K562 (cell line): Measurements from ENCODE around the gene CHST1.

Experiments used
- CEBPB ChIP-seq: fragments of 450-650 bp; IDR thresholded peaks from 2 replicates; pipeline ENCODE4 v1.6.1; 2016; ENCODE audit warnings: missing genetic modification characterization, missing compliant biosample characterization
- CHD4 ChIP-seq: fragments of 200-600 bp; sonication (generic); IDR thresholded peaks from 3 replicates; pipeline ENCODE4 v1.6.1; 2012; ENCODE audit warnings: low read depth, mild to moderate bottlenecking, mixed read lengths, low read length, inconsistent platforms; ENCODE audit not compliant: insufficient read depth, insufficient replicate concordance, poor library complexity, severe bottlenecking
- FOSL1 ChIP-seq: fragments of 200-800 bp; sonication (Bioruptor generic); conservative IDR thresholded peaks from 2 replicates; pipeline ENCODE4 v1.6.1; 2016; ENCODE audit warnings: missing genetic modification characterization, missing compliant biosample characterization
- NR1H2 ChIP-seq: sonication (generic); formaldehyde crosslinking; IDR thresholded peaks from 2 replicates; pipeline ENCODE4 v1.4.0; 2020; ENCODE audit warnings: mild to moderate bottlenecking, missing genetic modification reagents
- POLR2AphosphoS5 ChIP-seq: IDR thresholded peaks from 2 replicates; pipeline ENCODE4 v1.6.1; 2011; ENCODE audit warnings: mild to moderate bottlenecking, low read depth, low read length, moderate library complexity; ENCODE audit not compliant: control insufficient read depth, insufficient read depth
- ZFX ChIP-seq: sonication (generic); formaldehyde crosslinking; IDR thresholded peaks from 2 replicates; pipeline ENCODE4 v1.8.0; 2022; ENCODE audit warnings: mild to moderate bottlenecking, missing genetic modification reagents, moderate library complexity
- TF ChIP-seq, protein P1 (sequence below), 3 experiments: IDR thresholded peaks in 2 of 3; conservative IDR thresholded peaks in 1 of 3; 2 replicates each; pipeline ENCODE4 v1.5.1; 2011 to 2012; ENCODE audit warnings: low read length in 3 of 3, mild to moderate bottlenecking in 3 of 3, control low read depth in 2 of 3, improper control_type of control experiment in 1 of 3, inconsistent platforms in 1 of 3, low read depth in 1 of 3, mixed read lengths in 1 of 3, moderate library complexity in 1 of 3; ENCODE audit not compliant: insufficient read depth in 2 of 3
- TF ChIP-seq, protein P2 (sequence below), 2 experiments: fragments of 450-650 bp in 1 of 2; IDR thresholded peaks; 2 replicates each; pipeline ENCODE4 v1.6.1; 2011 to 2017; ENCODE audit warnings: low read depth in 2 of 2, antibody characterized with exemption in 1 of 2, borderline replicate concordance in 1 of 2, low read length in 1 of 2, mild to moderate bottlenecking in 1 of 2, mixed read lengths in 1 of 2; ENCODE audit not compliant: control insufficient read depth in 1 of 2

DNA sequence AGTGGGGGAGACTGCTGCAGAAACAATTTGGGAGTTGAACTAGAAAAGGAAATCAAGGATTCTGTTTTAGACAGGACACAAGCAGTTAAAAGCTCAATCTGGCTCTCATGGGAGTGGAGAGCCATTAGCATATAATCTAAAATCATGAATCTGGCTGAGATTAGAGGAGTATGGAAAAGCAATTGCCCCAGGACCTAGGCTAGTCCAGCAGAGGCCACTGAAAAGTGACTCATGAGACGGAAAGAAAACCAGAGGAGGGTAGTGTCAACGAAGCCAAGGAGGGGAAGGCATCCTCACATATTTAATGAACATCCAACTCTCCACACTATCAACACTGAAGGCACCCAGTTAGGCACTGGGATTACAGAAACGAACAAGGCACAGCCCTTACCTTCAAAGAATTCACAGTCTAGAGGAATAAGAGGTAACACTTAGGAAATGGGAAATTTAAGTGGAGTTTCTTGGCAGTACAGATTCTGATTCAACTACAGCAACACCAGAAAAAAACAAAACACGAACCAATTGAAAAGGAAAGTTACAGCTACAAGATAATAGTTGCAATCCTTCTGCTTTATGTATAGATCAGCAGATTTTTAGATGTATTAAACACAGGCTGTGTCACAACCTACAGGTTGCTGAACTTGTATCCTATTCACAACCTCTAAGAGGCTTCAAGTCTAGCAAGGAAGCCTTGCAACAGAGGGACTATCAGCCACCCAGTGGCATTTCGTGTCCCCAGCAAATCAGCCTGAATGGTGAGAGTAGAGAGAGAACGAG is 43.7 kb upstream of the CHST1 start:
- TF ChIP-seq FOSL1 (no peak), CEBPB (tag) (no peak), POLR2AphosphoS5 (no peak), ZFX (CRISPR knock-in tag) (no peak), NR1H2 (no peak), CHD4 (no peak)
- TF ChIP-seq, protein P1, sequence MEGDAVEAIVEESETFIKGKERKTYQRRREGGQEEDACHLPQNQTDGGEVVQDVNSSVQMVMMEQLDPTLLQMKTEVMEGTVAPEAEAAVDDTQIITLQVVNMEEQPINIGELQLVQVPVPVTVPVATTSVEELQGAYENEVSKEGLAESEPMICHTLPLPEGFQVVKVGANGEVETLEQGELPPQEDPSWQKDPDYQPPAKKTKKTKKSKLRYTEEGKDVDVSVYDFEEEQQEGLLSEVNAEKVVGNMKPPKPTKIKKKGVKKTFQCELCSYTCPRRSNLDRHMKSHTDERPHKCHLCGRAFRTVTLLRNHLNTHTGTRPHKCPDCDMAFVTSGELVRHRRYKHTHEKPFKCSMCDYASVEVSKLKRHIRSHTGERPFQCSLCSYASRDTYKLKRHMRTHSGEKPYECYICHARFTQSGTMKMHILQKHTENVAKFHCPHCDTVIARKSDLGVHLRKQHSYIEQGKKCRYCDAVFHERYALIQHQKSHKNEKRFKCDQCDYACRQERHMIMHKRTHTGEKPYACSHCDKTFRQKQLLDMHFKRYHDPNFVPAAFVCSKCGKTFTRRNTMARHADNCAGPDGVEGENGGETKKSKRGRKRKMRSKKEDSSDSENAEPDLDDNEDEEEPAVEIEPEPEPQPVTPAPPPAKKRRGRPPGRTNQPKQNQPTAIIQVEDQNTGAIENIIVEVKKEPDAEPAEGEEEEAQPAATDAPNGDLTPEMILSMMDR (IDR thresholded peaks at IDR 0.05 in 2 of 3, conservative IDR thresholded peaks at IDR 0.05 in 1 of 3; ENCODE audit: insufficient read depth in 2 of 3, low read depth in 1 of 3, low read length in 3 of 3) = no peak
- TF ChIP-seq, protein P2, sequence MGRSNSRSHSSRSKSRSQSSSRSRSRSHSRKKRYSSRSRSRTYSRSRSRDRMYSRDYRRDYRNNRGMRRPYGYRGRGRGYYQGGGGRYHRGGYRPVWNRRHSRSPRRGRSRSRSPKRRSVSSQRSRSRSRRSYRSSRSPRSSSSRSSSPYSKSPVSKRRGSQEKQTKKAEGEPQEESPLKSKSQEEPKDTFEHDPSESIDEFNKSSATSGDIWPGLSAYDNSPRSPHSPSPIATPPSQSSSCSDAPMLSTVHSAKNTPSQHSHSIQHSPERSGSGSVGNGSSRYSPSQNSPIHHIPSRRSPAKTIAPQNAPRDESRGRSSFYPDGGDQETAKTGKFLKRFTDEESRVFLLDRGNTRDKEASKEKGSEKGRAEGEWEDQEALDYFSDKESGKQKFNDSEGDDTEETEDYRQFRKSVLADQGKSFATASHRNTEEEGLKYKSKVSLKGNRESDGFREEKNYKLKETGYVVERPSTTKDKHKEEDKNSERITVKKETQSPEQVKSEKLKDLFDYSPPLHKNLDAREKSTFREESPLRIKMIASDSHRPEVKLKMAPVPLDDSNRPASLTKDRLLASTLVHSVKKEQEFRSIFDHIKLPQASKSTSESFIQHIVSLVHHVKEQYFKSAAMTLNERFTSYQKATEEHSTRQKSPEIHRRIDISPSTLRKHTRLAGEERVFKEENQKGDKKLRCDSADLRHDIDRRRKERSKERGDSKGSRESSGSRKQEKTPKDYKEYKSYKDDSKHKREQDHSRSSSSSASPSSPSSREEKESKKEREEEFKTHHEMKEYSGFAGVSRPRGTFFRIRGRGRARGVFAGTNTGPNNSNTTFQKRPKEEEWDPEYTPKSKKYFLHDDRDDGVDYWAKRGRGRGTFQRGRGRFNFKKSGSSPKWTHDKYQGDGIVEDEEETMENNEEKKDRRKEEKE (IDR thresholded peaks at IDR 0.05; ENCODE audit: borderline replicate concordance in 1 of 2, control insufficient read depth in 1 of 2, low read depth in 2 of 2, low read length in 1 of 2) = no peak
